HG02623 (cell line): Measurements from ENCODE around the gene ANKRD16.

Experiments
- ATAC-seq: cut with Tn5 transposase; IDR thresholded peaks from one replicate; pipeline ENCODE4 v1.9.1; 2021; ENCODE audit warnings: moderate library complexity; ENCODE audit not compliant: unreplicated experiment

Gene ANKRD16

GRCh38 chr10:5812283-5813090 lies 77.2 kb downstream of the ANKRD16 start:
- peak; percentile 13 for ATAC-seq
